ENCODE data around the gene FAM117A.

Gene FAM117A

GRCh38 chr17:49752508-49752907, 11.4 kb downstream of the FAM117A start:
- 0 out of 2 replicates have a peak, but pooled peaks cover 3% of the 10 kb centered on the region for H3K36me3 ChIP-seq (ENCODE audit: control insufficient read depth, insufficient read depth, low read length)
- H3K27me3 ChIP-seq (ENCODE audit: control insufficient read depth, insufficient read depth, low read length): no peaks in the 10 kb centered on the region
- H3K9me3 ChIP-seq (ENCODE audit: control insufficient read depth, insufficient read depth, low read length): no peaks in the 10 kb centered on the region
- no peak overlapping the region for H3K27ac ChIP-seq (ENCODE audit: low read length)
- DNase-seq (ENCODE audit: low read depth, low spot score): no peak
- H3K4me3 ChIP-seq (ENCODE audit: low read length): no peak overlapping the region
- WGBS (ENCODE audit: insufficient coverage, insufficient read length): no CpG with 5 or more reads among the region's 3 CpGs
- H3K4me1 ChIP-seq (ENCODE audit: control insufficient read depth, insufficient read depth, low read length): no peaks in the 10 kb centered on the region

DNA sequence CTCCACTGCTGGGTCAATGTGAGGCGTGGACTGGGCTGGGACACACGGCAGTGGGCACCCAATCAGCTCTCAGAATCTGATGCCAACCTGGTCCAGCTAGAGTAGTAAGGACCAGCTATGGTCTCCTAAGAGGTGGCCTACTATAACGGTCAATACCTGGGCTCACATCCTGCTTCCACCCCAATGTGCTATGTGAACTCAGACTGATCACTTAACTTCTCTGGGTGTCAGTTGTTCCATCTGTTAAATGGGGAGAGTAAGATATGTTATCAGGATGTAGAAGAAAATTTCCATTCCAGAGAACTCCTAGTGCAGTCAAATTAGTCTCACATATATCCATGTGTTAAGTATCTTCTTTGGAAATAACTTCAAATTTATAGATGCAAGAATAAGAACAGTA, 14.2 kb downstream of the FAM117A start:
- H3K9me3 ChIP-seq (ENCODE audit: control insufficient read depth, insufficient read depth, low read length): no peaks in the 10 kb centered on the region
- no peak overlapping the region for H3K4me3 ChIP-seq (ENCODE audit: low read length)
- peaks cover 1% of the 10 kb centered on the region; the same call in 1 of the 2 replicates for H3K4me1 ChIP-seq (ENCODE audit: control insufficient read depth, insufficient read depth, low read length)
- no peak for DNase-seq (ENCODE audit: low read depth, low spot score)
- WGBS (ENCODE audit: insufficient coverage, insufficient read length): no CpG with 5 or more reads among the region's 3 CpGs
- no peak overlapping the region for H3K27ac ChIP-seq (ENCODE audit: low read length)
- no peaks in the 10 kb centered on the region for H3K27me3 ChIP-seq (ENCODE audit: control insufficient read depth, insufficient read depth, low read length)
- peaks cover 5% of the 10 kb centered on the region; the same call in 1 of the 2 replicates for H3K36me3 ChIP-seq (ENCODE audit: control insufficient read depth, insufficient read depth, low read length)

- no peaks in the 10 kb centered on the region for H3K9me3 ChIP-seq (ENCODE audit: control insufficient read depth, insufficient read depth, low read length)
- WGBS (ENCODE audit: insufficient coverage, insufficient read length): no CpG with 5 or more reads among the region's 7 CpGs
- no peak overlapping the region for H3K4me3 ChIP-seq (ENCODE audit: low read length)
- H3K27me3 ChIP-seq (ENCODE audit: control insufficient read depth, insufficient read depth, low read length): no peaks in the 10 kb centered on the region
- H3K4me1 ChIP-seq (ENCODE audit: control insufficient read depth, insufficient read depth, low read length): peaks cover 1% of the 10 kb centered on the region; the same call in 1 of the 2 replicates
- peaks cover 5% of the 10 kb centered on the region; the same call in 1 of the 2 replicates for H3K36me3 ChIP-seq (ENCODE audit: control insufficient read depth, insufficient read depth, low read length)
- no peak overlapping the region for H3K27ac ChIP-seq (ENCODE audit: low read length)
- no peak for DNase-seq (ENCODE audit: low read depth, low spot score)
These were observed 15.1 kb downstream of the FAM117A start for GRCh38 chr17:49748791-49749190.

GRCh38 chr17:49748223-49748622, 15.7 kb downstream of the FAM117A start:
- WGBS (ENCODE audit: insufficient coverage, insufficient read length): no CpG with 5 or more reads among the region's 3 CpGs
- H3K9me3 ChIP-seq (ENCODE audit: control insufficient read depth, insufficient read depth, low read length): no peaks in the 10 kb centered on the region
- H3K4me3 ChIP-seq (ENCODE audit: low read length): no peak overlapping the region
- H3K27me3 ChIP-seq (ENCODE audit: control insufficient read depth, insufficient read depth, low read length): no peaks in the 10 kb centered on the region
- H3K4me1 ChIP-seq (ENCODE audit: control insufficient read depth, insufficient read depth, low read length): peaks cover 1% of the 10 kb centered on the region; the same call in 1 of the 2 replicates
- no peak overlapping the region for H3K27ac ChIP-seq (ENCODE audit: low read length)
- no peak for DNase-seq (ENCODE audit: low read depth, low spot score)
- peaks cover 5% of the 10 kb centered on the region; the same call in 1 of the 2 replicates for H3K36me3 ChIP-seq (ENCODE audit: control insufficient read depth, insufficient read depth, low read length)

DNA sequence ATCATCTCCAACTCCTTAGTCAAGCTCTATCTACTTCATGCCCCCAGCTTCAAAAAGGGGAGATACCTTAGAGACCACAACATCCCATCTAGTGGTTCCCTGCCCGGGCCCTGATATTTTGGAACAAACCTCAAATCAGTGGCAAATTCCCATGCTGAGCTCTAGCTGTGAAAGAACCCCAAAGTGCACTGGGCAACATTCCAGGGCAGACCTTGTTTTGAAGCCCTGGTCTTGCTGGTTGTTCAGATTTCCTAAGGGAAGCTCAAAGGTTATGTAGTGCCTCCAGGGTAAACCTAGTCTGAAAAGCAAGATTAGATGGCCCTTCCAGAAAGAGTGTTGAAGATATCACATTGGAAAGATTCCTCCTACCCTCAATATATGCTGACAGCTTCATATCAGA, 16.3 kb downstream of the FAM117A start:
- Histone ChIP-seq H3K9me3 (ENCODE audit: control insufficient read depth, insufficient read depth, low read length) (no peaks in the 10 kb centered on the region), H3K4me3 (ENCODE audit: low read length) (no peak overlapping the region), H3K36me3 (ENCODE audit: control insufficient read depth, insufficient read depth, low read length) (peaks cover 5% of the 10 kb centered on the region; the same call in 1 of the 2 replicates), H3K27ac (ENCODE audit: low read length) (no peak overlapping the region), H3K4me1 (ENCODE audit: control insufficient read depth, insufficient read depth, low read length) (peaks cover 1% of the 10 kb centered on the region; the same call in 1 of the 2 replicates), H3K27me3 (ENCODE audit: control insufficient read depth, insufficient read depth, low read length) (no peaks in the 10 kb centered on the region)
- WGBS (ENCODE audit: insufficient coverage, insufficient read length): no CpG with 5 or more reads among the region's 1 CpG
- no peak for DNase-seq (ENCODE audit: low read depth, low spot score)

GRCh38 chr17:49746791-49747490, 17.0 kb downstream of the FAM117A start:
- no CpG with 5 or more reads among the region's 5 CpGs for WGBS (ENCODE audit: insufficient coverage, insufficient read length)
- H3K27ac ChIP-seq (ENCODE audit: low read length): no peak overlapping the region
- H3K27me3 ChIP-seq (ENCODE audit: control insufficient read depth, insufficient read depth, low read length): no peaks in the 10 kb centered on the region
- peaks cover 1% of the 10 kb centered on the region; the same call in 1 of the 2 replicates for H3K4me1 ChIP-seq (ENCODE audit: control insufficient read depth, insufficient read depth, low read length)
- peaks cover 5% of the 10 kb centered on the region; the same call in 1 of the 2 replicates for H3K36me3 ChIP-seq (ENCODE audit: control insufficient read depth, insufficient read depth, low read length)
- H3K9me3 ChIP-seq (ENCODE audit: control insufficient read depth, insufficient read depth, low read length): no peaks in the 10 kb centered on the region
- no peak overlapping the region for H3K4me3 ChIP-seq (ENCODE audit: low read length)
- no peak for DNase-seq (ENCODE audit: low read depth, low spot score)

DNA sequence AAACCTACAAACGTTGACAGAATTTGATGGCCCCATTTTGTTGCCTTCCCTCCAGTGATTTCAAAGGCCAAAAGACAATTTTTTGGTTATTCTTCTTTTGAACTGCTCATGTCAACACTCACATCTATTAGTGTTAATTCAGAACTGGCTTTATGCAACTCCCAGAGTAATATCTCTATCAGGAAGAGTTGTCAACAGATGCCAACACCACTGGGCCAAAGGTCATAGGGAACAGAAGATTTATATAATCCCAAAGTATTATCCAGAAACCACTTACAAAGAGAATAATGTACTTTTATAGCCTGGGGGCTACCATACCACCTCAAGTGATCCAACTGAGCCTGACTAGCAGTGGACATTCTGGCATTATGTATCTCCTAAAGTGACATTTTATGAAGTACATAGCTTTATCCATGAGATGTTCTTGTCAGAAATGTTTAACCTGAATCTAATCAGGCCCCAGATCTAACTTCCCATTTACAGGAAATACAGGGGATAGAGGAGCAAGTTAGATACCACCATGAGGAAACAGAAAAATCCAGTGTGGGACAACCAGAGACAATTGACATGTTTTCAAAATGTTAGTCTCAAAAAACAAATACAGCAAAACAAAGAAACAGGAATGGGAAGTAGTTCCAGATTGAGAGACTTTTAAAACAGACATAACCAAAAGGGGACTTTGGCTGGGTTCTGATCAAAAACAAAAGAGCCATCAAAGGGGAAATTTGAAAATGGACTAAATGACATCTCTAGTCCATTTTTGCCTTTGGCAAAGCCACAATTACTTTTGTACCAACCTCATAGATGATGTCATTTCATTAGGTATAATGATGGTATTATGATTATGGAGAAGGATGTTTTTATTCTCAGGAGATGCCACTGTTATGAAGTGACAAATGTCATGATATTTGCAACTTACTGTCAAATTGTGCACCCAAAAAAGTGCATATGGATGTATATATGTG, 18.5 kb downstream of the FAM117A start:
- H3K9me3 ChIP-seq (ENCODE audit: control insufficient read depth, insufficient read depth, low read length): no peaks in the 10 kb centered on the region
- peaks cover 5% of the 10 kb centered on the region; the same call in 1 of the 2 replicates for H3K36me3 ChIP-seq (ENCODE audit: control insufficient read depth, insufficient read depth, low read length)
- WGBS (ENCODE audit: insufficient coverage, insufficient read length): no CpG with 5 or more reads among the region's 1 CpG
- H3K4me1 ChIP-seq (ENCODE audit: control insufficient read depth, insufficient read depth, low read length): peaks cover 1% of the 10 kb centered on the region; the same call in 1 of the 2 replicates
- H3K27ac ChIP-seq (ENCODE audit: low read length): no peak overlapping the region
- H3K27me3 ChIP-seq (ENCODE audit: control insufficient read depth, insufficient read depth, low read length): no peaks in the 10 kb centered on the region
- DNase-seq (ENCODE audit: low read depth, low spot score): no peak
- H3K4me3 ChIP-seq (ENCODE audit: low read length): no peak overlapping the region

- no CpG with 5 or more reads among the region's 1 CpG for WGBS (ENCODE audit: insufficient coverage, insufficient read length)
- Histone ChIP-seq H3K36me3 (ENCODE audit: control insufficient read depth, insufficient read depth, low read length) (peaks cover 2% of the 10 kb centered on the region; the same call in 1 of the 2 replicates), H3K27me3 (ENCODE audit: control insufficient read depth, insufficient read depth, low read length) (no peaks in the 10 kb centered on the region), H3K4me3 (ENCODE audit: low read length) (no peak overlapping the region), H3K27ac (ENCODE audit: low read length) (no peak overlapping the region), H3K9me3 (ENCODE audit: control insufficient read depth, insufficient read depth, low read length) (no peaks in the 10 kb centered on the region), H3K4me1 (ENCODE audit: control insufficient read depth, insufficient read depth, low read length) (peaks cover 1% of the 10 kb centered on the region; the same call in 1 of the 2 replicates)
- DNase-seq (ENCODE audit: low read depth, low spot score): no peak
These were observed 21.7 kb downstream of the FAM117A start for GRCh38 chr17:49742166-49742638.

DNA sequence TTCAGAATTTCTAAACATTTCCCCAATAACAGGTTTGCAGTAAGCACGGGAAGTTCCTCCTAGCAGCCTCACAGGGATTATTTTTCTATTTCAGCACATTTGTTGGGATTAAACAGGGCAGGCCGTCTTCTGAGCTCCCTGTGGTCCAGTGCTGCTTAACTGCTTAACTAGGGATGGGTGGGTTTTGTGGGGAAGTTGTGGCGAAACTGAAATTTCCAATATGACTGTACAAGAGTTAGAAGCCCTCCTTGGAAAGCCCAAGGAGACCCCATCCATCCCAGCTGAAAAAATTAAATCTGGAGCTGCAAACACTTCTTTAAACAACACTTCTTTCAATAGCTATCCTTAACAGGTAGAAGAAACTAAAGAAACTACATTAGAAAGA, 22.2 kb downstream of the FAM117A start:
- Histone ChIP-seq H3K9me3 (ENCODE audit: control insufficient read depth, insufficient read depth, low read length) (no peaks in the 10 kb centered on the region), H3K27me3 (ENCODE audit: control insufficient read depth, insufficient read depth, low read length) (no peaks in the 10 kb centered on the region), H3K36me3 (ENCODE audit: control insufficient read depth, insufficient read depth, low read length) (no peaks in the 10 kb centered on the region), H3K4me3 (ENCODE audit: low read length) (no peak overlapping the region), H3K27ac (ENCODE audit: low read length) (no peak overlapping the region), H3K4me1 (ENCODE audit: control insufficient read depth, insufficient read depth, low read length) (no peaks in the 10 kb centered on the region)
- DNase-seq (ENCODE audit: low read depth, low spot score): no peak
- WGBS (ENCODE audit: insufficient coverage, insufficient read length): no CpG with 5 or more reads among the region's 3 CpGs

DNA sequence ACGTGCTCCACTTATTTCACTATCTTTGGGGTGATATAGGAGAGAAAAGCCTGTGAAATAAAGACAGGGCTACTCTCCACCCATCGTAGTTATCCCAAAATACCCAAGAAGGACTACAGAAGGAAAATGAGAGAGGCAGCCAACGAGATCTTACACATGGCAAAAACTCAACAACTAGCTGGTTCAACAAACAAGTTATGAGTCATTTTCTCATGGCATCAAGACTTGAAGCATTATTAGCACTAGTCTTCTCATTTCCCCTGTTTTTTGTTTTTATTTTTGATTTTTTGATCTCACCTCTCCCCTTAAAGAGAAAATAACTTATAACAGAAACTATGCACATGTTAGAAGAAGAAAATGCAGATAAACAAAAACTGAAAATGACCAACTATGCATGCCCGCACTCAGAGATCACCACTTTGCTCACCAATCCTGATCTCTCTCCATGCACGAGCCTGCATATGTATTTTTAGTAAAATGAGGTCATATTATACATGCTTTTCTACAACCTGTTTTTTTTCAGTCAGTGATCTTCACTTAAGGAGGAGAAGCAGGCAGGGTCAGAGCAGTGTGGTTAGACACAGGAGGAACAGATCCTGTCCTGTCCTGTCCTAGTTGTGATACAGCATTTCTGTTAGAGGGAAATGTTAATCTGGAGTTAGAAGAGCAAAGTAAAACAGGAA, 22.8 kb downstream of the FAM117A start:
- no CpG with 5 or more reads among the region's 5 CpGs for WGBS (ENCODE audit: insufficient coverage, insufficient read length)
- Histone ChIP-seq H3K36me3 (ENCODE audit: control insufficient read depth, insufficient read depth, low read length) (no peaks in the 10 kb centered on the region), H3K9me3 (ENCODE audit: control insufficient read depth, insufficient read depth, low read length) (no peaks in the 10 kb centered on the region), H3K27me3 (ENCODE audit: control insufficient read depth, insufficient read depth, low read length) (no peaks in the 10 kb centered on the region), H3K4me3 (ENCODE audit: low read length) (no peak overlapping the region), H3K4me1 (ENCODE audit: control insufficient read depth, insufficient read depth, low read length) (no peaks in the 10 kb centered on the region), H3K27ac (ENCODE audit: low read length) (no peak overlapping the region)
- no peak for DNase-seq (ENCODE audit: low read depth, low spot score)

Measured in iPS DF 6.9 (cell line).